IPS-18c (cell line): ENCODE results near the gene TCOF1.
A peak's percentile ranks its signal among the peaks of the same experiment; 100 is the strongest.

Experiments used
- H3K4me3 ChIP-seq: 2 replicates; pipeline ENCODE4 v1.7.0; 2013; ENCODE audit warnings: low read depth, mild to moderate bottlenecking, low read length, moderate library complexity; ENCODE audit not compliant: insufficient read depth
- H3K9me3 ChIP-seq: one replicate; pipeline ENCODE4 v1.6.1; 2013; ENCODE audit warnings: mild to moderate bottlenecking, low read length, moderate library complexity; ENCODE audit not compliant: control insufficient read depth, insufficient read depth

TCOF1 gene, protein sequence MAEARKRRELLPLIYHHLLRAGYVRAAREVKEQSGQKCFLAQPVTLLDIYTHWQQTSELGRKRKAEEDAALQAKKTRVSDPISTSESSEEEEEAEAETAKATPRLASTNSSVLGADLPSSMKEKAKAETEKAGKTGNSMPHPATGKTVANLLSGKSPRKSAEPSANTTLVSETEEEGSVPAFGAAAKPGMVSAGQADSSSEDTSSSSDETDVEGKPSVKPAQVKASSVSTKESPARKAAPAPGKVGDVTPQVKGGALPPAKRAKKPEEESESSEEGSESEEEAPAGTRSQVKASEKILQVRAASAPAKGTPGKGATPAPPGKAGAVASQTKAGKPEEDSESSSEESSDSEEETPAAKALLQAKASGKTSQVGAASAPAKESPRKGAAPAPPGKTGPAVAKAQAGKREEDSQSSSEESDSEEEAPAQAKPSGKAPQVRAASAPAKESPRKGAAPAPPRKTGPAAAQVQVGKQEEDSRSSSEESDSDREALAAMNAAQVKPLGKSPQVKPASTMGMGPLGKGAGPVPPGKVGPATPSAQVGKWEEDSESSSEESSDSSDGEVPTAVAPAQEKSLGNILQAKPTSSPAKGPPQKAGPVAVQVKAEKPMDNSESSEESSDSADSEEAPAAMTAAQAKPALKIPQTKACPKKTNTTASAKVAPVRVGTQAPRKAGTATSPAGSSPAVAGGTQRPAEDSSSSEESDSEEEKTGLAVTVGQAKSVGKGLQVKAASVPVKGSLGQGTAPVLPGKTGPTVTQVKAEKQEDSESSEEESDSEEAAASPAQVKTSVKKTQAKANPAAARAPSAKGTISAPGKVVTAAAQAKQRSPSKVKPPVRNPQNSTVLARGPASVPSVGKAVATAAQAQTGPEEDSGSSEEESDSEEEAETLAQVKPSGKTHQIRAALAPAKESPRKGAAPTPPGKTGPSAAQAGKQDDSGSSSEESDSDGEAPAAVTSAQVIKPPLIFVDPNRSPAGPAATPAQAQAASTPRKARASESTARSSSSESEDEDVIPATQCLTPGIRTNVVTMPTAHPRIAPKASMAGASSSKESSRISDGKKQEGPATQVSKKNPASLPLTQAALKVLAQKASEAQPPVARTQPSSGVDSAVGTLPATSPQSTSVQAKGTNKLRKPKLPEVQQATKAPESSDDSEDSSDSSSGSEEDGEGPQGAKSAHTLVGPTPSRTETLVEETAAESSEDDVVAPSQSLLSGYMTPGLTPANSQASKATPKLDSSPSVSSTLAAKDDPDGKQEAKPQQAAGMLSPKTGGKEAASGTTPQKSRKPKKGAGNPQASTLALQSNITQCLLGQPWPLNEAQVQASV (N-terminal part only)

DNA sequence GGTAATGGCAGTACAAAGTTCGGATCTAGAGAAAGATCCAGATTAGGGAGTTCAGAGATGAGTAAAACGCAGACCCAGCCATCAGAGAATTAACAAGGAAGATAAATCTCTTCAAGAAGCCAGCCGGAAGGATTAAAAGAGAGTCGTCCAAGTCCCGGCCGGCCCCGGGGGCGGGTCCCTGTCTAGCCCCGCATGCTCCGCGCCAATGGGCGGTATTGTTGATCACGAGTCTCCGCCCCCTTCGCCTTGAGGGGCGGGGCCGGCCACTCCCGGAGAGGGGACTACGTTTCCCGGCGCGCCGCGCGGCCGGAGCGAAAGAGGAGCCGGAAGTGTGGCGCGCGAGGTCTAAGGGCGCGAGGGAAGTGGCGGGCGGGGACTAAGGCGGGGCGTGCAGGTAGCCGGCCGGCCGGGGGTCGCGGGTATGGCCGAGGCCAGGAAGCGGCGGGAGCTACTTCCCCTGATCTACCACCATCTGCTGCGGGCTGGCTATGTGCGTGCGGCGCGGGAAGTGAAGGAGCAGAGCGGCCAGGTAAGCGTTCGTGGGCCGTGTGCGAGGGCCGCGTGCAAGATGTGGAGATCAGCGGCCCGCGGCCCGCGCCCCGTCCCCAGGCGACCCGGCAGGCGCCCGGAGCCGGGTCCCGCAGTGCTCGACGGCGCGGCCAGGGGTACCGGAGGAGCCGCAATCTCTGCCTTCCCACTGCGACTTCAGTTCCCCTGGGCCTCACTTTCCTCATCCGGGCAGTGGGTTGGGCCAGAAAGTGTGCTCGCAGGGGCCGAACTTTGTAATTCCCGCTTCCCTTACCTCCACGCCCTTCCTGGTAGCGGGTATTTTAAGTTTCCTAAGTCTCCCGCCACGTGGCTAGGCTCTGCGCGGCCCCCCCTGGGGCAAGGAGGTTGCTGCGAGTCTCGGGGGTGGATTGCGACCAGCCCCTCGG, at the start of gene TCOF1:
TCOF1 (plus strand) TSS at position 372 of the 935 bp plus-strand sequence; CDS start at position 422, 50 bp downstream.
- H3K4me3 ChIP-seq = peak within 1 kb of the TSS; percentile 88
- H3K9me3 ChIP-seq = no peaks in the 10 kb centered on the region

DNA sequence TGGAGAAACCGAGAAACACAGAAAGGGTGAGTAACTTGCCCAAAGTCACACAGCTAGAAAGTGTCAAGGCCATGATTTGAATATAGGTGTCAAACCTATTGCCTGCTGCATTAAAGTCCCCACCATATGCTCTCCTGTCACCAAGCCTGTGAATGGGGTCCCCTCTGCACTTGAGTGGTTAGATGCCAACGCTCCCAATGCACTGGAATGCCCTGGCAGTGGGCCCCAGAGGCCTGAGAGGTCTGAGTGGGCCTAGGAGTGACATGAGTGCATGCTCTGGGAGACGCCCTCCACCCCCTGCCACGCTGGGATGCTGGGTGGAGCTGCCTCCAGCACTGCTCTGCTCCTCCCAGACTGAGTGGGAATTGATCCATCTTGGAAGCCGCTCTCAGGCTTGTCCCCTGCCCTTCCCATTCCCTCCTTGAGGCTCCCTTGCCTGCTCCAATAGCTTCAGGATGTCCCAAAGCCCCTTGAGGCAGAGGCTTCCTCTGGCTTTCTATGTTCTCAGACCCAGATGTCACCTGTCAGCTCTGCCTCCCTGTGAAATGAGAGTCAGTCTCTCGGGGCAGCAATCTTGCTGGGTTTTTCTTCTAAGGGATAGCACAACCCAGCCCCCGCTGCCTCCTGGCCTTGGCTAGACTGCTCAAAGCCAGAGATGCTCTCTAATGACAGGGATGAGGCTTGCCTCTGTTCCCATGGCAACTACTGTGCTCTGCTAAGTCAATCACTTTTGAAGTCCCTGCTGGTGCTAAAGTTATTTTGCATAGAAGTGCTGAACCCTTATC, 48.2 kb upstream of the TCOF1 start:
- no peaks in the 10 kb centered on the region for H3K9me3 ChIP-seq
- H3K4me3 ChIP-seq = no peak overlapping the region

DNA sequence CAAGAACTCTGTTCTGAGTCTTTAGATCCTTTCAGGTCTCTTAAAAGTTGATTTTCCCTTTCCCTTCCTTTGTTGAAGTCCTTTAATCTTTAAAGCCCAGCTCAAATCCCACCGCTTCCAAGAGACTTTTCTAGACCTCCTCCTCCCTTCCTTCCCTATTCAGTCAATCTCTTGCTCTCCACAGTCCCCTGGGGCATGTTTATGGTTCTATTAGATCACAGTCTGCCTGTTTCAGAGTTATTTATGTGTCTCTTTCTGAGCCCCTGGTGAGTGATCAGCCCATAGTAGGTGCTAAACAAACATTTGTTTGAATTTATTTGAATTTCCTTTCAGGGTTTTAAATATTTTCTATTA, 47.6 kb upstream of the TCOF1 start:
- Histone ChIP-seq H3K4me3 (no peak overlapping the region), H3K9me3 (peaks cover 4% of the 10 kb centered on the region)

DNA sequence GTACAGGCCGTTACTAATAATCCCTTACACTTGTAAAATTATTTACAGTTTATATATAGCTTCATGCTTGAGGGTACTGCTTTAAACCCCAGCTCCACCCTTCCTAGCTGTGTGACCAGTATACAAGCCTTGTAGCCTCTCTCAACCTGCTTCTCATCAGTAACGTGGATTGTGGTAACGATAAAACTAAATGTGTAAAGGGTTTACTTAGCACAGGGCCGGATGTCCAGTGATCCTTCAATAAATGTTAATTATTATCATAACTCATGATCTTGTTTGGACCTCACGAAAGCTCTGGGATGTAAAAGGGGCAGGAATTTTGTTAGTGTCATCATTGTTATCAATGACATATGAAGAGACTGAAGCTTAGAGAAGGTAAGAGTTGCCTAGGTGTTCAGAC, 47.3 kb upstream of the TCOF1 start:
- Histone ChIP-seq H3K4me3 (no peak overlapping the region), H3K9me3 (peaks cover 5% of the 10 kb centered on the region)

DNA sequence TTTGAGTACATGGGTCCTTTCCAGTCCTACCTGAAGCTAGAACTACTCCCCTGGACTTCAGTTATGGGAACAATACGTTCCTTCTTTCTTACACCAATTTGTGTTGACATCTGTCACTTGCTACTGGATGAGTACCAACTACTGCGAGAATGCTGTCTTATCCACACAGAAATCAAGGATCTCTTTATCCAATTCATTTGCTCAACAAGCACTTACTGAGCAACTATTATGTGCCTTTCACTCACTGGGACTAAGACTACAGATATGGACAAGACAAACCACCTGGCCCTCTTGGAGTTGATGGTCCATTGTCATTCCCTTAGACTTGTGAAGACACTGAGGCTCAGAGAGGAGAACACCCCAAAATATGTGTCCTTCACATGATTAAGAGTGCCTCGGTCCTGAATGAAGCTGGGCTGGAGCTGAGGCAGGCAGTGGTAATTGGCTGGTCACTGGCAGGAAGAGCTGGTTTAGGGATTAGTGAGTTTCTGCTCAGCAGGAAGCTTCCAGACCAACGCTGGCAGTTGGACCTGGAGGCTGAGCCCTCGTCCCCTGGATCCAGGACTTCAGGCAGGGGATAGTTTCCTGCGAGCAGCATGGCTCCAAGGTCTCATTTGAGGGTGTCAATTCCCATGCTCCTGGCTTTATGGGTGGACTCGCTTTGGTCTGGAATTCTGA, 46.3 kb upstream of the TCOF1 start:
- H3K9me3 ChIP-seq = peaks cover 5% of the 10 kb centered on the region

DNA sequence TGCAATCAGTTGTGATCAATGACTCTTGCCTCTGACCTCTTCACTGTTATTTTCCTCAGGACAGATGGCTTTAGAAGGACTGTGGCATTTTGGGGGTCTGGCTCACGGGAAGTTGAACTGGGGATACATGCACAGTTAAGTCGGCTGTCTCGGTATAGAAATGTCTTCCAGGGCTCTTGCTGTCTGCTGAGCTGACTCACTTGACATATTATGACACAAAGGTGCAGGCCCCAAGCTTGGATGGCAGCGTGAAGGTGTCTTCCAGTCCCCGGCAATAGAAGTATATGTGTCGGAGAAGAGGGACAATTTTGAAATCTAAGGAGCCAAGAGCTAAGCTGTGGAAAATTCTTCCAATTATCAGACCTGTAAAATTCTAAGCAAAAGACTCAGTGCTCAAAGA, 45.0 kb upstream of the TCOF1 start:
- H3K9me3 ChIP-seq = peaks cover 5% of the 10 kb centered on the region
- H3K4me3 ChIP-seq = no peak overlapping the region

More for the DNA sequence above, 46.3 kb upstream of the TCOF1 start:
- no peak overlapping the region for H3K4me3 ChIP-seq

DNA sequence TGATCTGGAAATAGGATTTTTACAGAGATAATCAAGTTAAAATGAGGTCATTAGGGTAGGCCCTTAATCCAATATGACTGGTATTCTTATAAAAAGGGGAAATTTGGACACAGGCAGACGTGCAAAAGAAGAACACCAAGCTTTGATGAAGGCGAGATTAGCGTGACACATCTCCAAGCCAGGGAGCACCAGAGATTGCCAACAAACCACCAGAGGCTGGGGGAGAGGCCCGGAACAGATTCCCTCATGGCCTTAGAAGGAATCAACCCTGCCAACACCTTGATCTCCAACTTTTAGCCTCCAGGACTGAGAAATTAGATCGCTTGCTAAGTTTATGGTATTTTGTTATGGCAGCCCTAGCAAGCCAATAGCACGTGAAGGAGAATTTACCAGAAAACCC, 44.0 kb upstream of the TCOF1 start:
- peaks cover 5% of the 10 kb centered on the region for H3K9me3 ChIP-seq
- H3K4me3 ChIP-seq = no peak overlapping the region

DNA sequence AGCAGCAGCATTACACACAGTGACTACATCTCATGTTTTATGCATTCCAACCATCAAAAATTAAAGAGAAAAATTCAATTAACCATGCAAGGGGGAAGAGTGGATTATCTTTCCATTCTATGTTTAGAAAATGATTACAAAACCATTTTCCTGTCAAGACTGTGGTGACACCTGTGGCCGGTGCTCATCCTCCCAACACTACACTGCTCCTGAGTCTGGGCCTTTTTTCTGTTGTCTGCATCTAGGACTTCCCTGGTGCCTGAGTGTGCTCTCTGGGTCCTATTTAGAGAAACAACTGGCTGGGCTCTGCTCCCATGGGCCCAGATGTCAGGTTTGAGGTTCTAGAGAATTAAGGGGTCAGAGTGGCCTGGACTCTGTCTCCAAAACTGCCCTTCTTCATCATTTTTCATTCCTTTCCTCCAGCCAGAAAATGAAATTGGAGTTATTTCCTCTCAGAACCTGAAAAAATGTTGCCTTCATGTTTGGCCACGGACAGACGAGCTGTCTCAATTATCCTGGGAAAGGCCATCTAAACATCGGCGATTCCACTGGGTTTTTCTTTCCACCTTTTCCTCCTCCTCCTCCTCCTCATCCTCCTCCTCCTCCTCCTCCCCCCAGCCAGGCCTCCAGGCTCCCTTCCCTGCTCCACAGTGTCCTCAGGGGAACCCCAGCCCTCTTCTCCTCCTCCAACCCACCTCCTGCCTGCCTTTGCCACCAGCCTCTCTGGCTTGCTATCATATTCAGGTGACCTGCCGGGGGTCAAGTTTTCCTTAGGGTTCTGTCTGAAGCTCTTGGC, 43.4 kb upstream of the TCOF1 start:
- Histone ChIP-seq H3K4me3 (no peak overlapping the region), H3K9me3 (peaks cover 5% of the 10 kb centered on the region)

DNA sequence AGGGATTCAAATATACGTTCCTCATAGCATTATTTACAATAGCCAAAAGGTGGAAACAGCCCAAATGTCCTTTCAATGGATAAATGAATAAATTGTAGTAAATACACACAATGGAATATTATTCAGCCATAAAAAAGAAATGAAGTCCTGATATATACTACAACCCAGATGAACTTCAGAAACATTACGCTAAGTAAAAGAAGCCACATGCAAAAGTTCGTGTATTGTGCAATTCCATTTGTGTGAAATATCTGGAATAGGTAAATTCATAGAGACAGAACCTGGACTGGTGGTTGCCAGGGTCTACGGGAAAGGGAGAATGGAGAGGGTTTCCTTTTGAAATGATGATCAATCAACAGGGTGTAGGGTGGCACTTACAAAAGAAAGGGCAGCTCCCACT, 42.3 kb upstream of the TCOF1 start:
- Histone ChIP-seq H3K4me3 (no peak overlapping the region), H3K9me3 (peaks cover 5% of the 10 kb centered on the region)

DNA sequence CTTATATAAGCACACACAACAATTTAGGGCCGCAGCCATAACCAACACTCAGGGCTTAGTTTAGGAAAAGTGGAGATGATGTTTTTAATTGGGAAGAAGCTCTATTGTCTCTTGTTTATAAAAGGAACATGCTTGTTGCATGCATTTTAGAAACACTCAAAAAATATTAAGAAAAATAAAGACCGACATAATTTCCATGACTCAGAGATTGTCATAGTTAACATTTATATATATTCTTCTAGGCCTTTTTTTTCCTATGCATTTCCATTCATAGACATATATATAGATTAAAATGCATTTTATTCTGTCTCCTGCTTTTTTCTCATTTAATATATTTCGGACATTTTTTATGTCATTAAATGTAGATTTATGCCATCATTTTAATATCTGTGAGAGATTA, 41.2 kb upstream of the TCOF1 start:
- Histone ChIP-seq H3K9me3 (peaks cover 5% of the 10 kb centered on the region), H3K4me3 (no peak overlapping the region)

DNA sequence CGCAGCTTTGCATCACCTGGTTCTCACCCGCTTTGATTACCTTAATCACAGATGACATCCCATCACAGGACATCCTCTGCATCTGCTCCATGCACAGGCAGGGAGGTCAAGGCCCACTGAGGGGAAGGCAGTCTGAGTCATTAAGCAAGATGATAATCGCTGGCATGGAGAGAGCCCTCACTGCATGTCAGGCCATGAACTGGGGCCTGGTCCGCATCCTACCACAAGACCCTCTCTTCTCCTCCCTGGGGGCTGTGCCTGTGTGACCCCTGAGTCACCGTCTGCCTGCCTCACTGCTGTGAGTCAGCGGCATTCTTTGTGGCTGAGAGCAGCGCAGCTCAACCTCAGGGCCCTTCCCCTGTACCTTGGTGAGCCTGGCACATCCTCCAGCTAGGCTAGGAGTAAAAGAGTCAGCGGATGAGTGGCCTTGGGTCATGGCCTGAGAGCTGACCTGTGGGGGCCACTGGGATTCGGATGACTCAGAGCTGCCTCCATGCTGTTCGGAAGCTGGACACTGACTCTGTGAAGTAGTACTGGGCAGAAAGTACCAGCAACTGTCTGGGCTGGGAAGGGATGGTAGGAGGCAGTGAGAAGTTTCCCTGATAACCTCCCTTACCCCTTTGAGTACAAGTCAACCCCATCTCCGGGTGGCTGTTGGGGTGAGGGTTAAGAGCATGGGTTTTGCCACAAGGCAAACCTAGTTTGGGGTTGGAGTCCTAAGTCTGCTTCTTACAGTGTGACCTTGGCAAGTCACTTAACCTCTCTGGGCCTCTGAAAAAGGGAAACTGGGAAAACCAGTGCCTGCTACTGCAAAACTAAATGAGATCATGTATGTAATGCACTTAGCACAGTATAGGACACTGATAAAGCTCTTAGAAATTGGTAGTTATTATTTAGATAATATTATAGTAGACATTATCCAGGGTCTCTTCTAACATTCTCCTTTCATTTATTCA, 40.2 kb upstream of the TCOF1 start:
- Histone ChIP-seq H3K9me3 (peaks cover 5% of the 10 kb centered on the region), H3K4me3 (no peak overlapping the region)

DNA sequence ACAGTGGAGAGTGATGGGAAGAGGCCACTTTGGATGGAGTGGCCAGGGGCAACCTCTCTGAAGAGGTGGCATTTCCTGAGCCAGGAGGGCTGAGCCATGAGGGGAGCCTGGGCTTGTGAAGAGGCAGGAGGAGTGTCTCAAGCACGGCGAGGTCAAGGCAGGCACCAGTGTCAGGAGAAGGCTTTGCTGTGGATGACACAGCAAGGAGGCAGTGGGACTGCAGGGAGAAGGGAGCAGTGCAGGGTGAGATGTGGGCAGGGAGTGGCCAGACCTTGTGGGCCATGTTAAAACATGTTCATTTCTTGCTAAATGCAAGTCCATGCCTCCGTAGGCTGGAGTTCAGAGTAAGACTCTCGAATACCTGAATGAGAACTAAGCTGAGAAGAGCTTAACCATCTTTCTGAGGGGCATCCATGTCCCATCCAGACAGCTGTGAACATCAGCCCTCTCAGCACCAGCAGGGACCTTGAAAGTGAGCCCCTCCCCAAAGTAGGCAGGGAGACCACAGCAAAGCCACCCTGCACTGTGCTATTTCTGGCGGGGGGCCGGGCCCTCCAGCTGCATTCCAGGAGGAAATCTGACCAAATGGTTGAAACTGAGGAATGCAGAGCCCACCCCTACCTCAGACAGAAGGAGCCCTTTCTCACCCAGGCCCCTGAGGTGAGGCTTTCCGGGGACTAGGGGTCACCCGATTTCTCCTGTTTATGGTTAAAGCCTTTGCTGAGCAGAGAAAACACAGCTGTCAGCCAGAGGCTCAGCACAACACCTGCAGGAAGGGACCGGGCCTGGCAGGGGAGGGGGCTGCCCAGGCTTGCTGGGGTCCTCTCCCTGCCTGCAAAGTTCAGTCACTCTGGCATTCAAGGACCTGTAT, 38.6 kb upstream of the TCOF1 start:
- peaks cover 5% of the 10 kb centered on the region for H3K9me3 ChIP-seq
- H3K4me3 ChIP-seq = no peak overlapping the region

DNA sequence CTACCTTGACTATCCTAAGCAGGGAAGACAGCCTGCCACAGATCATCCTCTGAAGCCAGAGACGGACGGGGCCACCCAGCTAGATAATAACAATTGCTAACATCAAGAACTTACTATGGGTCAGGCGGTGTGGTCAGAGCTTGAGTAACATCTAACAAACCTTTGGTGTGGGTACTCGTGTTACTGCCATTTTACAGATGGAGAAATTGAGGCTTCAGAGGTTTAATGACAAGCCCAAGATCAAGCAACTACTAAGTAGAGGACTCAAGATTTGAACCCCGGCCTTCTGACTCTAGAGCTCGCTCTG, 38.1 kb upstream of the TCOF1 start:
- H3K9me3 ChIP-seq = peaks cover 5% of the 10 kb centered on the region

More for the DNA sequence above, 38.1 kb upstream of the TCOF1 start:
- H3K4me3 ChIP-seq = no peak overlapping the region
